HG03565 (cell line): Measurements from ENCODE around the gene ALDH1A3.
"Not testable (repeated sequence)": the region's sequence is repeated elsewhere in the genome, so short reads cannot be mapped to it uniquely, and the experiment has no call there.

Source experiments
- ATAC-seq: cut with Tn5 transposase; IDR thresholded peaks from one replicate; pipeline ENCODE4 v1.9.1; 2021; ENCODE audit warnings: mild to moderate bottlenecking, moderate library complexity; ENCODE audit not compliant: unreplicated experiment

Gene ALDH1A3

GRCh38 chr15:100879464-100880138 is at the start of gene ALDH1A3:
Gene ALDH1A3 (plus strand): TSS chr15:100879831. CDS start chr15:100879908, 77 bp downstream.
- ATAC-seq, result no peak

GRCh38 chr15:100831467-100831866 is 48.2 kb upstream of the ALDH1A3 start:
- no peak for ATAC-seq

GRCh38 chr15:100832149-100832942 is 47.3 kb upstream of the ALDH1A3 start:
- ATAC-seq, result no peak

GRCh38 chr15:100833417-100834389 is 45.9 kb upstream of the ALDH1A3 start:
- ATAC-seq, result no peak

GRCh38 chr15:100834731-100835130 is 44.9 kb upstream of the ALDH1A3 start:
- ATAC-seq, result no peak

GRCh38 chr15:100835636-100836035 is 44.0 kb upstream of the ALDH1A3 start:
- no peak for ATAC-seq

- ATAC-seq, result no peak
Observed at GRCh38 chr15:100836501-100836900, 43.1 kb upstream of the ALDH1A3 start.

GRCh38 chr15:100841426-100841825 is 38.2 kb upstream of the ALDH1A3 start:
- ATAC-seq, result no peak

GRCh38 chr15:100842756-100843730 is 36.6 kb upstream of the ALDH1A3 start:
- no peak for ATAC-seq

- ATAC-seq, result no peak
Observed at GRCh38 chr15:100844167-100844566, 35.5 kb upstream of the ALDH1A3 start.

GRCh38 chr15:100844778-100845177 is 34.9 kb upstream of the ALDH1A3 start:
- ATAC-seq, result no peak

GRCh38 chr15:100847194-100847593 is 32.4 kb upstream of the ALDH1A3 start:
- ATAC-seq, result no peak

GRCh38 chr15:100849021-100849854 is 30.4 kb upstream of the ALDH1A3 start:
- no peak for ATAC-seq

- no peak for ATAC-seq
Observed at GRCh38 chr15:100849855-100850218, 29.8 kb upstream of the ALDH1A3 start.

- not testable (repeated sequence) for ATAC-seq
Observed at GRCh38 chr15:100851428-100852015, 28.1 kb upstream of the ALDH1A3 start.

GRCh38 chr15:100852630-100853029 is 27.0 kb upstream of the ALDH1A3 start:
- ATAC-seq, result no peak

- no peak for ATAC-seq
Observed at GRCh38 chr15:100853676-100854440, 25.8 kb upstream of the ALDH1A3 start.

- no peak for ATAC-seq
Observed at GRCh38 chr15:100856867-100857266, 22.8 kb upstream of the ALDH1A3 start.
